GM23338 (cell line): ENCODE measurements around the gene ERI3. TPM values are rescaled to one million over a fixed set of nuclear protein-coding genes. Genes with fewer than 3 reads are reported as not detected.

ENCODE experiments used
- ATAC-seq: fragments of 200-7000 bp; cut with Tn5 transposase; 3 replicates; pipeline ENCODE4 v1.9.1; 2020
- DNase-seq: peaks from one replicate; pipeline ENCODE4 v3.0.0-alpha.2; 2015; ENCODE audit warnings: low spot score
- H2AFZ ChIP-seq: fragments of 200-600 bp; sonication (generic); 2 replicates; pipeline ENCODE4 v1.8.0; 2016; ENCODE audit warnings: antibody characterized with exemption, mild to moderate bottlenecking, moderate library complexity
- H3F3A ChIP-seq: fragments of 200-600 bp; sonication (generic); replicated peaks from 2 replicates; pipeline ENCODE4 v1.8.0; 2017; ENCODE audit warnings: antibody characterized with exemption, mixed run types, low read depth
- H3K27ac ChIP-seq: fragments of 200-600 bp; sonication (generic); 2 replicates; pipeline ENCODE4 v1.6.1; 2016; ENCODE audit warnings: low read depth
- H3K27me3 ChIP-seq: fragments of 200-600 bp; sonication (generic); 2 replicates; pipeline ENCODE4 v1.8.0; 2016; ENCODE audit warnings: mild to moderate bottlenecking, mixed run types, moderate library complexity; ENCODE audit not compliant: insufficient read depth
- H3K36me3 ChIP-seq: fragments of 200-600 bp; sonication (generic); 2 replicates; pipeline ENCODE4 v1.8.0; 2016; ENCODE audit warnings: mild to moderate bottlenecking; ENCODE audit not compliant: insufficient read depth
- H3K4me1 ChIP-seq: fragments of 200-600 bp; sonication (generic); 2 replicates; pipeline ENCODE4 v1.8.0; 2016; ENCODE audit warnings: mild to moderate bottlenecking, moderate library complexity; ENCODE audit not compliant: insufficient read depth
- H3K4me2 ChIP-seq: fragments of 200-600 bp; sonication (generic); 2 replicates; pipeline ENCODE4 v1.7.1; 2017; ENCODE audit warnings: mixed run types
- H3K4me3 ChIP-seq: fragments of 200-600 bp; sonication (generic); 2 replicates; pipeline ENCODE4 v1.6.1; 2016; ENCODE audit warnings: mixed run types
- H3K79me2 ChIP-seq: fragments of 200-600 bp; sonication (generic); replicated peaks from 2 replicates; pipeline ENCODE4 v1.8.0; 2017; ENCODE audit warnings: mild to moderate bottlenecking; ENCODE audit not compliant: insufficient read depth
- H3K9me2 ChIP-seq: fragments of 200-600 bp; sonication (generic); 2 replicates; pipeline ENCODE4 v1.8.0; 2017; ENCODE audit not compliant: insufficient read depth
- H4K20me1 ChIP-seq: fragments of 200-600 bp; sonication (generic); replicated peaks from 2 replicates; pipeline ENCODE4 v1.8.0; 2017; ENCODE audit warnings: mild to moderate bottlenecking; ENCODE audit not compliant: insufficient read depth
- H3K27ac Mint-ChIP-seq: 2 replicates; pipeline ENCODE4 v1.8.0; 2020; ENCODE audit warnings: inconsistent platforms, mild to moderate bottlenecking, moderate library complexity, mixed read lengths
- H3K27me3 Mint-ChIP-seq: 3 replicates; pipeline ENCODE4 v1.8.0; 2022; ENCODE audit warnings: low read depth, mild to moderate bottlenecking, moderate library complexity, mixed read lengths, inconsistent platforms; ENCODE audit not compliant: insufficient read depth, poor library complexity
- H3K36me3 Mint-ChIP-seq: 3 replicates; pipeline ENCODE4 v1.8.0; 2021; ENCODE audit warnings: low read depth, mild to moderate bottlenecking, inconsistent platforms, moderate library complexity, mixed read lengths
- H3K4me1 Mint-ChIP-seq: 3 replicates; pipeline ENCODE4 v1.8.0; 2020; ENCODE audit warnings: mild to moderate bottlenecking, inconsistent platforms, mixed read lengths
- H3K4me3 Mint-ChIP-seq: 3 replicates; pipeline ENCODE4 v1.8.0; 2021; ENCODE audit warnings: moderate library complexity, mild to moderate bottlenecking, inconsistent platforms, mixed read lengths
- H3K9me3 Mint-ChIP-seq: 3 replicates; pipeline ENCODE4 v1.8.0; 2020; ENCODE audit warnings: moderate library complexity, mild to moderate bottlenecking, inconsistent platforms, mixed read lengths
- CREB1 ChIP-seq: fragments of 250-450 bp; sonication (Bioruptor Pico); IDR thresholded peaks from 2 replicates; pipeline ENCODE4 v1.5.0; 2020; ENCODE audit warnings: low read depth, mild to moderate bottlenecking, moderate library complexity
- ZNF331 ChIP-seq: fragments of 250-450 bp; sonication (Bioruptor Pico); IDR thresholded peaks from 2 replicates; pipeline ENCODE4 v1.5.0; 2020; ENCODE audit warnings: low read depth, mild to moderate bottlenecking, moderate library complexity
- ZNF462 ChIP-seq: fragments of 250-450 bp; sonication (Bioruptor Pico); IDR thresholded peaks from 2 replicates; pipeline ENCODE4 v1.5.0; 2020; ENCODE audit warnings: mild to moderate bottlenecking, moderate library complexity
- polyA plus RNA-seq: library from polyadenylated mRNA; unstranded; fragments of >200 nt; fragmentation: Nextera tagmentation; extraction: Ambion mirVana; gene quantifications from 2 replicates; pipeline ENCODE4 v1.2.1, GENCODE V29; 2016
- total RNA-seq: library from RNA; depleted of rRNA; stranded (reverse); fragments of >200 nt; shearing (Covaris generic); gene quantifications from 2 replicates; pipeline ENCODE4 v1.2.3, GENCODE V29; 2014
- TF ChIP-seq, protein P1 (sequence below), 2 experiments: fragments of 200-600 bp in 1 of 2; sonication (generic) in 1 of 2; conservative IDR thresholded peaks; 2 replicates each; pipeline versions ENCODE4 v1.5.1 to v1.6.1; 2016 to 2017; ENCODE audit warnings: antibody characterized with exemption in 2 of 2, low read depth in 2 of 2, mild to moderate bottlenecking in 2 of 2, moderate library complexity in 1 of 2
- TF ChIP-seq, protein P2 (sequence below): IDR thresholded peaks from 2 replicates; pipeline ENCODE4 v1.6.1; 2016; ENCODE audit warnings: antibody characterized with exemption

The ERI3 gene
- total and polyA plus RNA-seq, 2 experiments from 2014 or later, result 63.0 to 70.1 TPM

DNA sequence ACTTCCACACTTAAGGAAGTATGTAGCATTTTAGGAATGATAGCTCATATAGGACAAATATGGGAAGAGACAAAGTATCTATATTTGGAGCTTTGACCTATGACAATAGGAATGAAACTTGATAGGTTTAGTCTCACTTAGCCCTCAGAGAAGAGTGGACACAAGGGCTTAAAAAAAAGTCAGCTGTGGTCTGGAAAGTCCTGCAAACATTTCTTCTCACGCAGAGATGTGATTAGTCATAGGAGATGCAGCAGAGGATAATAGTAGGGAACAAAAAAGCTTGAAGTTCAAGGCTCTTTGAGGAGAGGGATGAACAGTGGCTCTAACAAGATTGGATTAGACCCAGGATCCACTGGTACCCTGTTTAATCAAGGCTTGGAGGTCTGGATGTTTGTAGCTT is 35.2 kb upstream of the ERI3 start:
- Histone ChIP-seq H3K4me3 (no peak overlapping the region), H3K4me1 (no peaks in the 10 kb centered on the region), H2AFZ (peak overlapping the region; percentile 69; the same call in 1 of the 2 replicates), H3K36me3 (no peaks in the 10 kb centered on the region), H3F3A (no peaks in the 10 kb centered on the region), H3K79me2 (no peaks in the 10 kb centered on the region), H3K4me2 (no peak overlapping the region), H3K27ac (no peak overlapping the region), H3K27me3 (no peaks in the 10 kb centered on the region; the same call in 1 of the 2 replicates), H4K20me1 (no peaks in the 10 kb centered on the region), H3K9me2 (no peaks in the 10 kb centered on the region)
- DNase-seq, result no peak
- peaks cover 4% of the 10 kb centered on the region for H3K27me3 Mint-ChIP-seq
- H3K27ac Mint-ChIP-seq, result no peak overlapping the region
- TF ChIP-seq ZNF331 (CRISPR knock-in tag) (no peak), CREB1 (CRISPR knock-in tag) (no peak), ZNF462 (no peak)
- TF ChIP-seq, protein P1, sequence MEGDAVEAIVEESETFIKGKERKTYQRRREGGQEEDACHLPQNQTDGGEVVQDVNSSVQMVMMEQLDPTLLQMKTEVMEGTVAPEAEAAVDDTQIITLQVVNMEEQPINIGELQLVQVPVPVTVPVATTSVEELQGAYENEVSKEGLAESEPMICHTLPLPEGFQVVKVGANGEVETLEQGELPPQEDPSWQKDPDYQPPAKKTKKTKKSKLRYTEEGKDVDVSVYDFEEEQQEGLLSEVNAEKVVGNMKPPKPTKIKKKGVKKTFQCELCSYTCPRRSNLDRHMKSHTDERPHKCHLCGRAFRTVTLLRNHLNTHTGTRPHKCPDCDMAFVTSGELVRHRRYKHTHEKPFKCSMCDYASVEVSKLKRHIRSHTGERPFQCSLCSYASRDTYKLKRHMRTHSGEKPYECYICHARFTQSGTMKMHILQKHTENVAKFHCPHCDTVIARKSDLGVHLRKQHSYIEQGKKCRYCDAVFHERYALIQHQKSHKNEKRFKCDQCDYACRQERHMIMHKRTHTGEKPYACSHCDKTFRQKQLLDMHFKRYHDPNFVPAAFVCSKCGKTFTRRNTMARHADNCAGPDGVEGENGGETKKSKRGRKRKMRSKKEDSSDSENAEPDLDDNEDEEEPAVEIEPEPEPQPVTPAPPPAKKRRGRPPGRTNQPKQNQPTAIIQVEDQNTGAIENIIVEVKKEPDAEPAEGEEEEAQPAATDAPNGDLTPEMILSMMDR (conservative IDR thresholded peaks at IDR 0.05; ENCODE audit: low read depth in 2 of 2), result no peak
- TF ChIP-seq, protein P2, sequence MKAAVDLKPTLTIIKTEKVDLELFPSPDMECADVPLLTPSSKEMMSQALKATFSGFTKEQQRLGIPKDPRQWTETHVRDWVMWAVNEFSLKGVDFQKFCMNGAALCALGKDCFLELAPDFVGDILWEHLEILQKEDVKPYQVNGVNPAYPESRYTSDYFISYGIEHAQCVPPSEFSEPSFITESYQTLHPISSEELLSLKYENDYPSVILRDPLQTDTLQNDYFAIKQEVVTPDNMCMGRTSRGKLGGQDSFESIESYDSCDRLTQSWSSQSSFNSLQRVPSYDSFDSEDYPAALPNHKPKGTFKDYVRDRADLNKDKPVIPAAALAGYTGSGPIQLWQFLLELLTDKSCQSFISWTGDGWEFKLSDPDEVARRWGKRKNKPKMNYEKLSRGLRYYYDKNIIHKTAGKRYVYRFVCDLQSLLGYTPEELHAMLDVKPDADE, result no peak
- no peaks in the 10 kb centered on the region; the same call in 2 of the 3 replicates for H3K4me1 Mint-ChIP-seq
- no peak for ATAC-seq
- H3K36me3 Mint-ChIP-seq, result no peaks in the 10 kb centered on the region
- no peaks in the 10 kb centered on the region for H3K9me3 Mint-ChIP-seq
- no peak overlapping the region for H3K4me3 Mint-ChIP-seq
